Measurements from ENCODE around the gene FRS3.

DNA sequence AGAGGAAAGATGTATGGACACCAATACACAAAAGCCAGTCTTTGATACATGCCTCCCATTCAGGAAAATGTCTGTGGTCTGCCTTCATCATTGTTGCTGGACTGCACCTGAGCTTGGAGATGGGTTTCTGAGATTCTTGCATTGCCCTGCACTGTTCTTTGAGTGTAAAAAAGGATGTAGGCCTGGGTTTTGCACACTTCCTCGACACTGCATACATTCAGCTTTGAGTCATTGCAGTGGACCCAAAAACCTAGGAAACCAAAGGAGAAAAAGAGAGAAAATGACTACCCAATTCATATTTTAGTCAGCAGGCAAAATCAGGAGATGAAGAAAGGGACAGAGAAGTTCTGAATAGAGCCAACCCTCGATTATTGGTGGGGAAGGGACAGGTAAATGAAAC, 16.8 kb upstream of the FRS3 start:
- no peak for TF ChIP-seq CTCF (conservative IDR thresholded peaks at IDR 0.05; ENCODE audit: low read length)
- TF ChIP-seq EZH2phosphoT487 (IDR thresholded peaks at IDR 0.05; ENCODE audit: borderline replicate concordance), result no peak
